ENCODE measurements around the gene GPN1. TPM values are rescaled to one million over a fixed set of nuclear protein-coding genes. Genes with fewer than 3 reads are reported as not detected.

GPN1 gene
- total and polyA plus RNA-seq, 2 experiments from 2014 or later, result 23.7 to 40.3 TPM

DNA sequence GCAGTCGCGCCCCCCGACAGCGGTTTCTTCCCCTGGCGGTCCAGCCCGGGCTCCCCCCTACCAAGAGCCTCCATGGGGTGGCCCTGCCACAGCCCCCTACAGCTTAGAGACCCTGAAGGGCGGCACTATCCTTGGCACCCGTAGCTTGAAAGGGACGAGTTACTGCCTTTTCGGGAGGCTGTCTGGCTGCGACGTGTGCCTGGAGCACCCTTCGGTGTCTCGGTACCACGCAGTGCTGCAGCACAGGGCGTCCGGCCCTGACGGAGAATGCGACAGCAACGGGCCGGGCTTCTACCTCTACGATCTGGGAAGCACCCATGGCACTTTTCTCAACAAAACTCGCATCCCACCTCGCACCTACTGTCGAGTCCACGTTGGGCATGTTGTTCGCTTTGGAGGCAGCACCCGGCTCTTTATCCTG lies 35.3 kb downstream of the GPN1 start:
- Histone ChIP-seq H3K4me3 (peak overlapping the region; percentile 83), H3K4me1 (ENCODE audit: insufficient read depth) (peaks cover 14% of the 10 kb centered on the region), H3K4me2 (peak overlapping the region; percentile 98), H3K27ac (ENCODE audit: low read depth) (peak overlapping the region; percentile 95), H3F3A (replicated peaks; ENCODE audit: low read depth) (no peaks in the 10 kb centered on the region), H4K20me1 (replicated peaks; ENCODE audit: insufficient read depth) (no peaks in the 10 kb centered on the region), H3K79me2 (replicated peaks; ENCODE audit: insufficient read depth) (peaks cover 27% of the 10 kb centered on the region), H3K27me3 (ENCODE audit: insufficient read depth) (no peaks in the 10 kb centered on the region), H3K9me2 (ENCODE audit: insufficient read depth) (no peaks in the 10 kb centered on the region), H3K36me3 (ENCODE audit: insufficient read depth) (peaks cover 13% of the 10 kb centered on the region), H2AFZ (peak overlapping the region; percentile 100)
- peak; percentile 46 for ATAC-seq
- Mint-ChIP-seq H3K4me1 (peaks cover 8% of the 10 kb centered on the region; the same call in 1 of the 3 replicates), H3K36me3 (ENCODE audit: low read depth) (peaks cover 49% of the 10 kb centered on the region), H3K27ac (0 out of 2 replicates have a peak overlapping the region, but pooled peaks have one; percentile 32), H3K4me3 (peak overlapping the region; percentile 98), H3K27me3 (ENCODE audit: insufficient read depth, low read depth, poor library complexity) (peaks cover 7% of the 10 kb centered on the region), H3K9me3 (no peaks in the 10 kb centered on the region; the same call in 2 of the 3 replicates)
- TF ChIP-seq, protein P1, sequence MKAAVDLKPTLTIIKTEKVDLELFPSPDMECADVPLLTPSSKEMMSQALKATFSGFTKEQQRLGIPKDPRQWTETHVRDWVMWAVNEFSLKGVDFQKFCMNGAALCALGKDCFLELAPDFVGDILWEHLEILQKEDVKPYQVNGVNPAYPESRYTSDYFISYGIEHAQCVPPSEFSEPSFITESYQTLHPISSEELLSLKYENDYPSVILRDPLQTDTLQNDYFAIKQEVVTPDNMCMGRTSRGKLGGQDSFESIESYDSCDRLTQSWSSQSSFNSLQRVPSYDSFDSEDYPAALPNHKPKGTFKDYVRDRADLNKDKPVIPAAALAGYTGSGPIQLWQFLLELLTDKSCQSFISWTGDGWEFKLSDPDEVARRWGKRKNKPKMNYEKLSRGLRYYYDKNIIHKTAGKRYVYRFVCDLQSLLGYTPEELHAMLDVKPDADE (IDR thresholded peaks at IDR 0.05), result no peak
- no peak for TF ChIP-seq STAT1 (IDR thresholded peaks at IDR 0.05; ENCODE audit: unreplicated experiment)
- no peak for TF ChIP-seq ZNF331 (CRISPR knock-in tag; IDR thresholded peaks at IDR 0.05; ENCODE audit: low read depth)
- no peak for TF ChIP-seq NANOG (IDR thresholded peaks at IDR 0.05; ENCODE audit: borderline replicate concordance)
- no peak for TF ChIP-seq POLR2AphosphoS5 (IDR thresholded peaks at IDR 0.05; ENCODE audit: low read depth)
- TF ChIP-seq EZH2phosphoT487 (IDR thresholded peaks at IDR 0.05; ENCODE audit: unreplicated experiment), result no peak
- no peak for TF ChIP-seq EZH2 (IDR thresholded peaks at IDR 0.05; ENCODE audit: low read depth, unreplicated experiment)
- TF ChIP-seq JUNB (IDR thresholded peaks at IDR 0.05; ENCODE audit: unreplicated experiment), result no peak
- DNase-seq (ENCODE audit: low spot score), result no peak

GRCh38 chr2:27664622-27665363 lies 35.9 kb downstream of the GPN1 start:
- peaks cover 8% of the 10 kb centered on the region; the same call in 1 of the 3 replicates for H3K4me1 Mint-ChIP-seq
- H3K9me3 Mint-ChIP-seq, result no peaks in the 10 kb centered on the region; the same call in 2 of the 3 replicates
- Histone ChIP-seq H3K27ac (ENCODE audit: low read depth) (no peak overlapping the region), H3K36me3 (ENCODE audit: insufficient read depth) (peaks cover 19% of the 10 kb centered on the region), H3K9me2 (ENCODE audit: insufficient read depth) (no peaks in the 10 kb centered on the region), H3K27me3 (ENCODE audit: insufficient read depth) (no peaks in the 10 kb centered on the region), H2AFZ (peak overlapping the region; percentile 100), H3K79me2 (replicated peaks; ENCODE audit: insufficient read depth) (peaks cover 27% of the 10 kb centered on the region), H3F3A (replicated peaks; ENCODE audit: low read depth) (no peaks in the 10 kb centered on the region), H4K20me1 (replicated peaks; ENCODE audit: insufficient read depth) (no peaks in the 10 kb centered on the region), H3K4me2 (peak overlapping the region; percentile 98), H3K4me1 (ENCODE audit: insufficient read depth) (peaks cover 14% of the 10 kb centered on the region), H3K4me3 (peak overlapping the region; percentile 83)
- H3K36me3 Mint-ChIP-seq (ENCODE audit: low read depth), result peaks cover 47% of the 10 kb centered on the region
- no peak for ATAC-seq
- peaks cover 7% of the 10 kb centered on the region for H3K27me3 Mint-ChIP-seq (ENCODE audit: insufficient read depth, low read depth, poor library complexity)
- TF ChIP-seq, protein P2, sequence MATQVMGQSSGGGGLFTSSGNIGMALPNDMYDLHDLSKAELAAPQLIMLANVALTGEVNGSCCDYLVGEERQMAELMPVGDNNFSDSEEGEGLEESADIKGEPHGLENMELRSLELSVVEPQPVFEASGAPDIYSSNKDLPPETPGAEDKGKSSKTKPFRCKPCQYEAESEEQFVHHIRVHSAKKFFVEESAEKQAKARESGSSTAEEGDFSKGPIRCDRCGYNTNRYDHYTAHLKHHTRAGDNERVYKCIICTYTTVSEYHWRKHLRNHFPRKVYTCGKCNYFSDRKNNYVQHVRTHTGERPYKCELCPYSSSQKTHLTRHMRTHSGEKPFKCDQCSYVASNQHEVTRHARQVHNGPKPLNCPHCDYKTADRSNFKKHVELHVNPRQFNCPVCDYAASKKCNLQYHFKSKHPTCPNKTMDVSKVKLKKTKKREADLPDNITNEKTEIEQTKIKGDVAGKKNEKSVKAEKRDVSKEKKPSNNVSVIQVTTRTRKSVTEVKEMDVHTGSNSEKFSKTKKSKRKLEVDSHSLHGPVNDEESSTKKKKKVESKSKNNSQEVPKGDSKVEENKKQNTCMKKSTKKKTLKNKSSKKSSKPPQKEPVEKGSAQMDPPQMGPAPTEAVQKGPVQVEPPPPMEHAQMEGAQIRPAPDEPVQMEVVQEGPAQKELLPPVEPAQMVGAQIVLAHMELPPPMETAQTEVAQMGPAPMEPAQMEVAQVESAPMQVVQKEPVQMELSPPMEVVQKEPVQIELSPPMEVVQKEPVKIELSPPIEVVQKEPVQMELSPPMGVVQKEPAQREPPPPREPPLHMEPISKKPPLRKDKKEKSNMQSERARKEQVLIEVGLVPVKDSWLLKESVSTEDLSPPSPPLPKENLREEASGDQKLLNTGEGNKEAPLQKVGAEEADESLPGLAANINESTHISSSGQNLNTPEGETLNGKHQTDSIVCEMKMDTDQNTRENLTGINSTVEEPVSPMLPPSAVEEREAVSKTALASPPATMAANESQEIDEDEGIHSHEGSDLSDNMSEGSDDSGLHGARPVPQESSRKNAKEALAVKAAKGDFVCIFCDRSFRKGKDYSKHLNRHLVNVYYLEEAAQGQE (IDR thresholded peaks at IDR 0.05; ENCODE audit: unreplicated experiment), result no peak
- TF ChIP-seq POLR2AphosphoS5 (IDR thresholded peaks at IDR 0.05; ENCODE audit: low read depth) (no peak), STAT1 (IDR thresholded peaks at IDR 0.05; ENCODE audit: unreplicated experiment) (no peak), ZNF114 (CRISPR knock-in tag; IDR thresholded peaks at IDR 0.05) (no peak), ZNF331 (CRISPR knock-in tag; IDR thresholded peaks at IDR 0.05; ENCODE audit: low read depth) (no peak), EZH2phosphoT487 (IDR thresholded peaks at IDR 0.05; ENCODE audit: unreplicated experiment) (no peak), NANOG (IDR thresholded peaks at IDR 0.05; ENCODE audit: borderline replicate concordance) (no peak), JUNB (IDR thresholded peaks at IDR 0.05; ENCODE audit: unreplicated experiment) (no peak), CTCF (conservative IDR thresholded peaks at IDR 0.05; ENCODE audit: low read depth in 2 of 2) (no peak), CREB1 (CRISPR knock-in tag; IDR thresholded peaks at IDR 0.05; ENCODE audit: low read depth) (no peak)
- TF ChIP-seq, protein P1 (IDR thresholded peaks at IDR 0.05), result no peak
- H3K27ac Mint-ChIP-seq, result 0 out of 2 replicates have a peak overlapping the region, but pooled peaks have one; percentile 32
- H3K4me3 Mint-ChIP-seq, result peak overlapping the region; percentile 98
- no peak for DNase-seq (ENCODE audit: low spot score)

Data from GM23338 (cell line).